Gastrocnemius medialis (tissue), 4 donors: ENCODE measurements around the gene ZFP91.

ENCODE experiments used
- POLR2A ChIP-seq, 2 donors: fragments of 450-650 bp; IDR thresholded peaks; one replicate each; pipeline ENCODE4 v1.6.1; 2017; ENCODE audit warnings: antibody characterized with exemption in 2 of 2, mild to moderate bottlenecking in 2 of 2, moderate library complexity in 2 of 2
- TF ChIP-seq, protein P1 (sequence below), 5 experiments: fragments of 450-650 bp in 3 of 5; fragments of 200-600 bp in 2 of 5; sonication (generic) in 2 of 5; IDR thresholded peaks in 4 of 5; conservative IDR thresholded peaks in 1 of 5; 1 replicate in 4 of 5; 2 replicates in 1 of 5; pipeline ENCODE4 v1.5.1; 2016 to 2019; ENCODE audit warnings: antibody characterized with exemption in 5 of 5, mild to moderate bottlenecking in 3 of 5, moderate library complexity in 3 of 5

DNA sequence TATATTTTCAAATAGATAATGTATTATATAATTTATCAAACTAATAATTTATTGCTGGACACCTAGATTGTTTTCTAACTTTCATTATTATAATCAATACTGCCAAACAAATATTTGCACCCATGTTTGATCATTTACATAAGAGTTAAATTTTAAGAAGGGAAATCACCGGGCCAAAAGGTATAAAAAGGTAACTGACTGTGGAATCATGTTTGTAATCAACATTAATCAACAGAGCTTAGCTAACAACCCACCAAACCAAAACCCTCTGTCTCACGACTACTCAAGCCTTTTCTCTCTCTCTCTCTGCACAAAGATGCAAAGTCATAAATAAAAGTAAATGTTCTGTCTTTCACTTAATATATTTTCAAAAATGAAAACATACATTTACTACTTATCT is 18.0 kb upstream of the ZFP91 start:
- TF ChIP-seq POLR2A (IDR thresholded peaks at IDR 0.05): no peak
- TF ChIP-seq, protein P1, sequence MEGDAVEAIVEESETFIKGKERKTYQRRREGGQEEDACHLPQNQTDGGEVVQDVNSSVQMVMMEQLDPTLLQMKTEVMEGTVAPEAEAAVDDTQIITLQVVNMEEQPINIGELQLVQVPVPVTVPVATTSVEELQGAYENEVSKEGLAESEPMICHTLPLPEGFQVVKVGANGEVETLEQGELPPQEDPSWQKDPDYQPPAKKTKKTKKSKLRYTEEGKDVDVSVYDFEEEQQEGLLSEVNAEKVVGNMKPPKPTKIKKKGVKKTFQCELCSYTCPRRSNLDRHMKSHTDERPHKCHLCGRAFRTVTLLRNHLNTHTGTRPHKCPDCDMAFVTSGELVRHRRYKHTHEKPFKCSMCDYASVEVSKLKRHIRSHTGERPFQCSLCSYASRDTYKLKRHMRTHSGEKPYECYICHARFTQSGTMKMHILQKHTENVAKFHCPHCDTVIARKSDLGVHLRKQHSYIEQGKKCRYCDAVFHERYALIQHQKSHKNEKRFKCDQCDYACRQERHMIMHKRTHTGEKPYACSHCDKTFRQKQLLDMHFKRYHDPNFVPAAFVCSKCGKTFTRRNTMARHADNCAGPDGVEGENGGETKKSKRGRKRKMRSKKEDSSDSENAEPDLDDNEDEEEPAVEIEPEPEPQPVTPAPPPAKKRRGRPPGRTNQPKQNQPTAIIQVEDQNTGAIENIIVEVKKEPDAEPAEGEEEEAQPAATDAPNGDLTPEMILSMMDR (IDR thresholded peaks at IDR 0.05 in 4 of 5, conservative IDR thresholded peaks at IDR 0.05 in 1 of 5): no peak
